B cell (primary cell): ENCODE results near the gene TEKT3. TPM values are rescaled to one million over a fixed set of nuclear protein-coding genes. Genes with fewer than 3 reads are reported as not detected.

ENCODE experiments used
- ATAC-seq: fragments of 200-7000 bp; cut with Tn5 transposase; one replicate; pipeline ENCODE4 v1.10.0; 2021; ENCODE audit warnings: low read depth, mild to moderate bottlenecking, moderate number of reproducible peaks, moderate library complexity
- CTCF ChIA-PET: fragments of 350-600 bp; sonication (Branson Sonifier 250); formaldehyde crosslinking; loops from one replicate; lab custom pipeline; 2021; ENCODE audit warnings: antibody characterized with exemption, inconsistent platforms; lab: Charles Lee
- POLR2A ChIA-PET: fragments of 350-600 bp; sonication (Branson Sonifier 250); formaldehyde crosslinking; loops from one replicate; lab custom pipeline; 2021; ENCODE audit warnings: antibody characterized with exemption; lab: Charles Lee
- DNase-seq: peaks from one replicate; pipeline ENCODE4 v3.0.0; 2013
- H2AFZ ChIP-seq: 2 replicates; pipeline ENCODE4 v1.6.1; 2012; ENCODE audit warnings: mild to moderate bottlenecking, low read depth, low read length; ENCODE audit not compliant: insufficient read depth, poor library complexity, severe bottlenecking
- H3K27ac ChIP-seq, 2 donors: 1 replicate in 1 of 2; 2 replicates in 1 of 2; pipeline ENCODE4 v1.5.1; 2012 to 2013; ENCODE audit warnings: low read length in 2 of 2, mild to moderate bottlenecking in 2 of 2, moderate library complexity in 1 of 2
- H3K27me3 ChIP-seq, 4 experiments: fragments of 200-600 bp in 1 of 4; sonication (generic) in 1 of 4; replicated peaks in 1 of 4; 1 replicate in 2 of 4; 2 replicates in 2 of 4; pipeline versions ENCODE4 v1.6.1 to v1.7.0; 2013 to 2016; ENCODE audit warnings: low read length in 3 of 4, mild to moderate bottlenecking in 2 of 4, mixed read lengths in 1 of 4, moderate library complexity in 1 of 4; ENCODE audit not compliant: insufficient read depth in 4 of 4, control insufficient read depth in 3 of 4; ENCODE audit errors: control extremely low read depth in 1 of 4
- H3K36me3 ChIP-seq, 2 experiments: replicated peaks in 1 of 2; 1 replicate in 1 of 2; 2 replicates in 1 of 2; pipeline versions ENCODE4 v1.6.1 to v1.7.1; 2013; ENCODE audit warnings: low read length in 1 of 2; ENCODE audit not compliant: insufficient read depth in 2 of 2, control insufficient read depth in 1 of 2; ENCODE audit errors: control extremely low read depth in 1 of 2, extremely low read depth in 1 of 2
- H3K4me1 ChIP-seq, 2 donors: fragments of 200-600 bp in 1 of 2; sonication (generic) in 1 of 2; 1 replicate in 1 of 2; 2 replicates in 1 of 2; pipeline versions ENCODE4 v1.5.1 to v1.6.1; 2013 to 2017; ENCODE audit warnings: low read length in 2 of 2; ENCODE audit not compliant: control insufficient read depth in 2 of 2, insufficient read depth in 2 of 2
- H3K4me2 ChIP-seq: replicated peaks from 2 replicates; pipeline ENCODE3; 2012; ENCODE audit warnings: mild to moderate bottlenecking, low read depth, low read length; ENCODE audit not compliant: poor library complexity, severe bottlenecking
- H3K4me3 ChIP-seq, 5 experiments: fragments of 200-600 bp in 1 of 5; sonication (generic) in 1 of 5; 1 replicate in 3 of 5; 2 replicates in 2 of 5; pipeline versions ENCODE4 v1.5.1 to v1.7.0; 2011 to 2016; ENCODE audit warnings: low read length in 4 of 5, mild to moderate bottlenecking in 4 of 5, low read depth in 2 of 5, control low read depth in 1 of 5, moderate library complexity in 1 of 5; ENCODE audit not compliant: insufficient read depth in 1 of 5; ENCODE audit errors: control extremely low read depth in 1 of 5, extremely low read depth in 1 of 5
- H3K79me2 ChIP-seq: fragments of 200-600 bp; sonication (generic); one replicate; pipeline ENCODE4 v1.6.0; 2016; ENCODE audit warnings: low read length; ENCODE audit not compliant: control insufficient read depth, insufficient read depth
- H3K9ac ChIP-seq: fragments of 200-600 bp; sonication (generic); 2 replicates; pipeline ENCODE4 v1.6.1; 2017; ENCODE audit warnings: mild to moderate bottlenecking, low read length, moderate library complexity
- H3K9me3 ChIP-seq, 3 donors: one replicate each; pipeline versions ENCODE4 v1.6.1 to v1.7.1; 2013; ENCODE audit warnings: low read length in 2 of 3; ENCODE audit not compliant: control insufficient read depth in 2 of 3, insufficient read depth in 1 of 3; ENCODE audit errors: control extremely low read depth in 1 of 3
- H4K20me1 ChIP-seq: 2 replicates; pipeline ENCODE4 v1.6.0; 2012; ENCODE audit warnings: mild to moderate bottlenecking, low read length; ENCODE audit not compliant: insufficient read depth, control insufficient read depth, poor library complexity, severe bottlenecking
- H3K27ac Mint-ChIP-seq: one replicate; pipeline ENCODE4 v1.8.0; 2021; ENCODE audit warnings: mixed read lengths
- H3K27me3 Mint-ChIP-seq: one replicate; pipeline ENCODE4 v1.8.0; 2021; ENCODE audit warnings: mixed read lengths
- H3K4me1 Mint-ChIP-seq: one replicate; pipeline ENCODE4 v1.8.0; 2021; ENCODE audit warnings: mixed read lengths
- H3K4me3 Mint-ChIP-seq: one replicate; pipeline ENCODE4 v1.8.0; 2021; ENCODE audit warnings: mixed read lengths
- H3K9me3 Mint-ChIP-seq: one replicate; pipeline ENCODE4 v1.8.0; 2022; ENCODE audit warnings: mixed read lengths; ENCODE audit not compliant: insufficient read depth
- EZH2 ChIP-seq: IDR thresholded peaks from 2 replicates; pipeline ENCODE4 v1.6.1; 2012; ENCODE audit warnings: borderline replicate concordance, low read depth, mild to moderate bottlenecking, moderate library complexity, low read length; ENCODE audit not compliant: insufficient read depth, poor library complexity, severe bottlenecking
- WGBS: methylation state at CpG from one replicate; pipeline ENCODE4 v1.1.5; 2013; ENCODE audit warnings: missing lambda C conversion rate; ENCODE audit not compliant: insufficient coverage; 5-methylcytosine and 5-hydroxymethylcytosine counted together
- intact Hi-C: fragments of 100-400 bp; cut with micrococcal nuclease; formaldehyde crosslinking; loops from one replicate; pipeline ENCODE4 v1.10.0; 2022
- polyA plus RNA-seq: library from polyadenylated mRNA; depleted of rRNA; stranded (reverse); fragments of >200 nt; gene quantifications from 2 replicates; pipeline ENCODE4 v1.2.3, GENCODE V29; 2012
- total RNA-seq, 2 donors: library from RNA; stranded (reverse); fragments of 120-200 nt in 1 of 2; gene quantifications; 1 replicate in 1 of 2; 2 replicates in 1 of 2; pipeline versions ENCODE4 v1.2.3 to v1.2.4, GENCODE V29; 2013 to 2022
- TF ChIP-seq, protein P1 (sequence below): fragments of 200-600 bp; IDR thresholded peaks from one replicate; pipeline ENCODE4 v1.8.0; 2022; ENCODE audit warnings: antibody characterized with exemption, mild to moderate bottlenecking

The TEKT3 gene
- total and polyA plus RNA-seq, 2 donors (not counting 1 experiment from before 2014, with no cell fraction given) = 0.49 to 1.8 TPM

DNA sequence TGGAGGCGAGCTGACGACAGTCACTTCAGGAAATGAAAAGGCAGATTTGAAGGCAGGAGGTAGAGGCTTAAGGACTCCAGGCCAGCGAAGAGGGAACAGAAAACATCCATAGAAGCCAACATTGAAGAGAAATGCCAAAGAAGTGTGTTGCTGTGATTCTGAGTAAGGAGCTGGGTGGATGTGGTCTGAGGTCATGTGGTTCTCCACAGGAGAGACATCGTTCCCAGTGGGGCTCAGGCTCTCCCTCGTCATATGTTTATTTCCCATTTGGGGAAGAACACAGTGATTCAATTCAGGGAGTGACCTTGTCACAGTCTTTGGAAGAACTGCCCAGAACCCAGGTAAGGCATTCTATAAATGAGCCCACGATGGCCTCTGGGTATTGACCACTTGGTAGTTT is 69.7 kb downstream of the TEKT3 start:
- Mint-ChIP-seq H3K27ac (no peak overlapping the region), H3K4me1 (no peaks in the 10 kb centered on the region), H3K4me3 (no peak overlapping the region), H3K27me3 (peaks cover 24% of the 10 kb centered on the region), H3K9me3 (peaks cover 2% of the 10 kb centered on the region)
- Histone ChIP-seq H3K27me3 (peaks cover 0 to 5% (median 0%) of the 10 kb centered on the region in 4 experiments), H3K9me3 (peaks cover 0 to 6% (median 1%) of the 10 kb centered on the region in 3 donors), H3K36me3 (no peaks in the 10 kb centered on the region), H3K4me2 (no peak overlapping the region), H2AFZ (no peak overlapping the region), H3K4me3 (no peak overlapping the region), H4K20me1 (no peaks in the 10 kb centered on the region), H3K9ac (no peak overlapping the region), H3K79me2 (no peaks in the 10 kb centered on the region), H3K4me1 (no peaks in the 10 kb centered on the region), H3K27ac (no peak overlapping the region)
- DNase-seq (no peak), ATAC-seq (no peak)
- POLR2A ChIA-PET = no interaction called here
- CTCF ChIA-PET = no interaction called here
- WGBS = 97% methylated on average over 6 of the region's 6 CpGs
- intact Hi-C loops = no loop called here
- TF ChIP-seq, protein P1, sequence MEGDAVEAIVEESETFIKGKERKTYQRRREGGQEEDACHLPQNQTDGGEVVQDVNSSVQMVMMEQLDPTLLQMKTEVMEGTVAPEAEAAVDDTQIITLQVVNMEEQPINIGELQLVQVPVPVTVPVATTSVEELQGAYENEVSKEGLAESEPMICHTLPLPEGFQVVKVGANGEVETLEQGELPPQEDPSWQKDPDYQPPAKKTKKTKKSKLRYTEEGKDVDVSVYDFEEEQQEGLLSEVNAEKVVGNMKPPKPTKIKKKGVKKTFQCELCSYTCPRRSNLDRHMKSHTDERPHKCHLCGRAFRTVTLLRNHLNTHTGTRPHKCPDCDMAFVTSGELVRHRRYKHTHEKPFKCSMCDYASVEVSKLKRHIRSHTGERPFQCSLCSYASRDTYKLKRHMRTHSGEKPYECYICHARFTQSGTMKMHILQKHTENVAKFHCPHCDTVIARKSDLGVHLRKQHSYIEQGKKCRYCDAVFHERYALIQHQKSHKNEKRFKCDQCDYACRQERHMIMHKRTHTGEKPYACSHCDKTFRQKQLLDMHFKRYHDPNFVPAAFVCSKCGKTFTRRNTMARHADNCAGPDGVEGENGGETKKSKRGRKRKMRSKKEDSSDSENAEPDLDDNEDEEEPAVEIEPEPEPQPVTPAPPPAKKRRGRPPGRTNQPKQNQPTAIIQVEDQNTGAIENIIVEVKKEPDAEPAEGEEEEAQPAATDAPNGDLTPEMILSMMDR = no peak
- TF ChIP-seq EZH2 = no peak

GRCh38 chr17:15270628-15271381 is 70.6 kb downstream of the TEKT3 start:
- H3K9ac ChIP-seq = no peak overlapping the region
- H4K20me1 ChIP-seq = no peaks in the 10 kb centered on the region
- no peaks in the 10 kb centered on the region for H3K36me3 ChIP-seq
- H3K79me2 ChIP-seq = no peaks in the 10 kb centered on the region
- Mint-ChIP-seq H3K9me3 (peaks cover 2% of the 10 kb centered on the region), H3K4me1 (no peaks in the 10 kb centered on the region), H3K4me3 (no peak overlapping the region), H3K27ac (no peak overlapping the region), H3K27me3 (peaks cover 20% of the 10 kb centered on the region)
- DNase-seq = no peak
- 95% methylated on average over 7 of the region's 9 CpGs for WGBS
- H3K4me2 ChIP-seq = no peak overlapping the region
- no peak overlapping the region for H3K4me3 ChIP-seq
- CTCF ChIA-PET = no interaction called here
- intact Hi-C loops = no loop called here
- no peak overlapping the region for H3K27ac ChIP-seq
- no peaks in the 10 kb centered on the region for H3K4me1 ChIP-seq
- TF ChIP-seq, protein P1 = no peak
- TF ChIP-seq EZH2 = no peak
- H3K27me3 ChIP-seq = peaks cover 0 to 5% (median 0%) of the 10 kb centered on the region in 4 experiments
- H3K9me3 ChIP-seq = peaks cover 0 to 5% (median 1%) of the 10 kb centered on the region in 3 donors
- H2AFZ ChIP-seq = no peak overlapping the region
- ATAC-seq = no peak
- POLR2A ChIA-PET = no interaction called here
